Naive thymus-derived CD4-positive, alpha-beta T cell (primary cell): ENCODE results near the gene GRM8. TPM values are rescaled to one million over a fixed set of nuclear protein-coding genes. Genes with fewer than 3 reads are reported as not detected.
"Not testable (repeated sequence)": the region's sequence is repeated elsewhere in the genome, so short reads cannot be mapped to it uniquely, and the experiment has no call there.

ENCODE experiments used
- ATAC-seq: fragments of 150-1000 bp; cut with Tn5 transposase; 2 replicates; pipeline ENCODE4 v1.10.0; 2021; ENCODE audit warnings: mild to moderate bottlenecking, moderate library complexity
- CTCF ChIA-PET: fragments of 350-600 bp; sonication (Branson Sonifier 250); formaldehyde crosslinking; loops from one replicate; lab custom pipeline; 2021; ENCODE audit warnings: antibody characterized with exemption; lab: Charles Lee
- POLR2A ChIA-PET: fragments of 350-600 bp; sonication (Branson Sonifier 250); formaldehyde crosslinking; loops from one replicate; lab custom pipeline; 2021; ENCODE audit warnings: antibody characterized with exemption, inconsistent platforms; lab: Charles Lee
- DNase-seq, 9 donors: peaks; one replicate each; pipeline versions ENCODE4 v3.0.0 to v3.0.0-alpha.2; 2020 to 2022; ENCODE audit warnings: mixed read lengths in 1 of 9
- H3K27ac ChIP-seq: one replicate; pipeline ENCODE4 v1.7.0; 2013; ENCODE audit warnings: mild to moderate bottlenecking, low read depth, low read length, moderate library complexity
- H3K27me3 ChIP-seq, 2 donors: one replicate each; pipeline ENCODE4 v1.7.0; 2013; ENCODE audit warnings: low read length in 2 of 2, mild to moderate bottlenecking in 2 of 2, moderate library complexity in 2 of 2; ENCODE audit not compliant: control insufficient read depth in 2 of 2, insufficient read depth in 2 of 2
- H3K36me3 ChIP-seq, 3 experiments: 1 replicate in 2 of 3; 2 replicates in 1 of 3; pipeline ENCODE4 v1.7.0; 2013; ENCODE audit warnings: low read length in 3 of 3, mild to moderate bottlenecking in 3 of 3, moderate library complexity in 1 of 3; ENCODE audit not compliant: insufficient read depth in 3 of 3, control insufficient read depth in 2 of 3
- H3K4me1 ChIP-seq, 2 donors: one replicate each; pipeline ENCODE4 v1.7.0; 2013; ENCODE audit warnings: low read length in 2 of 2, mild to moderate bottlenecking in 2 of 2, moderate library complexity in 1 of 2; ENCODE audit not compliant: control insufficient read depth in 2 of 2, insufficient read depth in 2 of 2
- H3K4me3 ChIP-seq: 2 replicates; pipeline ENCODE4 v1.7.0; 2013; ENCODE audit warnings: mild to moderate bottlenecking, low read length
- H3K9me3 ChIP-seq, 3 experiments: 1 replicate in 2 of 3; 2 replicates in 1 of 3; pipeline ENCODE4 v1.7.0; 2013; ENCODE audit warnings: low read length in 3 of 3; ENCODE audit not compliant: control insufficient read depth in 2 of 3
- H3K27ac Mint-ChIP-seq, 9 donors: one replicate each; pipeline ENCODE4 v1.8.0; 2020 to 2022; ENCODE audit warnings: mixed read lengths in 9 of 9, mild to moderate bottlenecking in 8 of 9, moderate library complexity in 5 of 9, inconsistent platforms in 2 of 9
- H3K27me3 Mint-ChIP-seq, 5 donors: one replicate each; pipeline ENCODE4 v1.8.0; 2021 to 2022; ENCODE audit warnings: mixed read lengths in 5 of 5, mild to moderate bottlenecking in 1 of 5
- H3K36me3 Mint-ChIP-seq, 5 donors: one replicate each; pipeline ENCODE4 v1.8.0; 2020 to 2022; ENCODE audit warnings: mixed read lengths in 5 of 5, mild to moderate bottlenecking in 3 of 5, inconsistent platforms in 1 of 5
- H3K4me1 Mint-ChIP-seq, 7 donors: one replicate each; pipeline ENCODE4 v1.8.0; 2020 to 2022; ENCODE audit warnings: mixed read lengths in 7 of 7, mild to moderate bottlenecking in 3 of 7, inconsistent platforms in 1 of 7
- H3K4me3 Mint-ChIP-seq, 10 donors: one replicate each; pipeline ENCODE4 v1.8.0; 2020 to 2022; ENCODE audit warnings: mild to moderate bottlenecking in 10 of 10, mixed read lengths in 10 of 10, moderate library complexity in 6 of 10, inconsistent platforms in 2 of 10
- H3K9me3 Mint-ChIP-seq, 11 donors: one replicate each; pipeline ENCODE4 v1.8.0; 2020 to 2022; ENCODE audit warnings: mixed read lengths in 11 of 11, mild to moderate bottlenecking in 4 of 11, inconsistent platforms in 1 of 11, moderate library complexity in 1 of 11
- intact Hi-C, 2 donors: fragments of 100-400 bp; cut with micrococcal nuclease; formaldehyde crosslinking; loops; one replicate each; pipeline ENCODE4 v1.15.1; 2023
- polyA plus RNA-seq, 2 donors: library from polyadenylated mRNA; unstranded; fragments of 300-500 nt; fragmentation: Illumina TruSeq; gene quantifications; one replicate each; pipeline ENCODE4 v1.2.3, GENCODE V29; 2021
- total RNA-seq, 6 experiments: library from RNA in 5 of 6; stranded (reverse) in 5 of 6; gene quantifications; 1 replicate in 5 of 6; 2 replicates in 1 of 6; pipeline ENCODE4 v1.2.3 and lab custom pipeline; 2021 to 2026

GRM8 gene
- total and polyA plus RNA-seq, 7 experiments from 2014 or later, result not detected

GRCh38 chr7:126931581-126931980 lies 321.2 kb downstream of the GRM8 start:
- H3K27me3 ChIP-seq, result no peaks in the 10 kb centered on the region
- Mint-ChIP-seq H3K36me3 (no peaks in the 10 kb centered on the region), H3K4me3 (no peak overlapping the region), H3K4me1 (no peaks in the 10 kb centered on the region), H3K9me3 (peaks cover 0 to 4% (median 0%) of the 10 kb centered on the region in 11 donors), H3K27me3 (peaks cover 0 to 20% (median 4%) of the 10 kb centered on the region in 5 donors), H3K27ac (no peak overlapping the region)
- no peak overlapping the region for H3K27ac ChIP-seq
- ChIA-PET POLR2A (no interaction called here), CTCF (no interaction called here)
- H3K36me3 ChIP-seq, result no peaks in the 10 kb centered on the region
- no peaks in the 10 kb centered on the region for H3K9me3 ChIP-seq
- intact Hi-C loops, result no loop called here
- H3K4me1 ChIP-seq, result no peaks in the 10 kb centered on the region
- no peak for ATAC-seq
- H3K4me3 ChIP-seq, result no peak overlapping the region
- DNase-seq, result no peak

GRCh38 chr7:126930166-126930565 lies 322.6 kb downstream of the GRM8 start:
- no peak overlapping the region for H3K27ac ChIP-seq
- H3K4me3 ChIP-seq, result no peak overlapping the region
- no peaks in the 10 kb centered on the region for H3K27me3 ChIP-seq
- H3K4me1 ChIP-seq, result no peaks in the 10 kb centered on the region
- peaks cover 0 to 20% (median 4%) of the 10 kb centered on the region in 5 donors for H3K27me3 Mint-ChIP-seq
- H3K9me3 Mint-ChIP-seq, result peaks cover 0 to 4% (median 0%) of the 10 kb centered on the region in 11 donors
- no peak for DNase-seq
- H3K36me3 ChIP-seq, result no peaks in the 10 kb centered on the region
- H3K4me3 Mint-ChIP-seq, result no peak overlapping the region
- H3K9me3 ChIP-seq, result no peaks in the 10 kb centered on the region
- no peaks in the 10 kb centered on the region for H3K4me1 Mint-ChIP-seq
- ATAC-seq, result no peak
- H3K27ac Mint-ChIP-seq, result no peak overlapping the region
- ChIA-PET CTCF (no interaction called here), POLR2A (no interaction called here)
- intact Hi-C loops, result no loop called here
- H3K36me3 Mint-ChIP-seq, result no peaks in the 10 kb centered on the region

DNA sequence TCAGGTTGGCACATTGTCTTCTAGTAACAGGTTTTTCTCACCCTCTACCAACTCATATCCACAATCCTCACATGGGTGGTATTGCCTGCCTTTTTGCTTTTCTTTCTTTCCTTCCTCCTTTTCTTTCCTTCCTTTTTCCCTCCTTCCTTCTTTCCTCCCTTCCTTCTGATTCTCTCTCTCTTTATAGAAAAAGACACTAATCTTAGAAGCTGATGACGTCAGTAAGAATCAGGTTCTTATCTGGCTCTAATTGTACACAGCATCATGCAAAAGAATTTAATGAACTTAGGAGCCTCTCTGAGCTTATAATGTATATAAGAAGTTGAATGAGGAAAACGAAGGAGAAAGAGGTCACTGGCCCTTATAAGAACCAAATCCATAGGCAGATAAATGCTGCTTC lies 328.3 kb downstream of the GRM8 start:
- Mint-ChIP-seq H3K4me1 (peaks cover 0 to 1% (median 0%) of the 10 kb centered on the region in 7 donors), H3K27ac (no peak overlapping the region), H3K9me3 (peaks cover 0 to 7% (median 0%) of the 10 kb centered on the region in 11 donors), H3K4me3 (no peak overlapping the region), H3K36me3 (no peaks in the 10 kb centered on the region), H3K27me3 (peaks cover 0 to 13% (median 0%) of the 10 kb centered on the region in 5 donors)
- Histone ChIP-seq H3K27ac (no peak overlapping the region), H3K4me3 (no peak overlapping the region), H3K36me3 (no peaks in the 10 kb centered on the region), H3K4me1 (no peaks in the 10 kb centered on the region), H3K9me3 (no peaks in the 10 kb centered on the region), H3K27me3 (no peaks in the 10 kb centered on the region)
- intact Hi-C loops, result no loop called here
- ChIA-PET POLR2A (interaction anchor here (0.6 kb wide), 1 partner anchor 1144 kb away, joined by 3 read pairs; no protein-coding TSS in a partner anchor), CTCF (no interaction called here)
- no peak for ATAC-seq
- DNase-seq, result no peak

DNA sequence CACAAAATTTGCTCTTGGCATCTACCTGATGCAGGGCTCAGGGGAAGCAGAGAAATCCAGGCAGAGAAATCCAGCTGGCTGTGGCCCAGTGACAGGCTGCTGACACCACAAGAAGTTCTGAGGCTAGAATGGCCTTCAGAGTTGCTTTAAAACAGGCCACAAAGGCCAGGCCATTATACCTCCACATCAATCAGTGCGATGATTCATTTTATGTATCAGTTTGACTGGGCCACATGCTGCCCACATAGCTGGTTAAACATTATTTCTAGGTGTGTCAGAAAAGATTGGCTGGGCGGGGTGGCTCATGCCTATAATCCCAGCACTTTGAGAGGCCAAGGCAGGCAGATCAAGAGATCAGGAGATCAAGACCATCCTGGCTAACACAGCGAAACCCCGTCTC lies 341.1 kb downstream of the GRM8 start:
- H3K9me3 Mint-ChIP-seq, H3K27ac Mint-ChIP-seq, H3K4me1 Mint-ChIP-seq, H3K9me3 ChIP-seq, CTCF ChIA-PET, POLR2A ChIA-PET, H3K4me1 ChIP-seq, ATAC-seq, H3K27me3 ChIP-seq, H3K4me3 ChIP-seq, H3K36me3 ChIP-seq, H3K27ac ChIP-seq, intact Hi-C loops, DNase-seq, H3K4me3 Mint-ChIP-seq, H3K36me3 Mint-ChIP-seq: not testable (repeated sequence)
- H3K27me3 Mint-ChIP-seq, result peaks cover 0 to 10% (median 5%) of the 10 kb centered on the region in 5 donors

GRCh38 chr7:126908564-126908963 lies 344.2 kb downstream of the GRM8 start:
- DNase-seq, CTCF ChIA-PET, ATAC-seq, H3K27ac Mint-ChIP-seq, POLR2A ChIA-PET, H3K4me3 Mint-ChIP-seq, H3K27ac ChIP-seq, H3K4me3 ChIP-seq, intact Hi-C loops, H3K9me3 Mint-ChIP-seq, H3K9me3 ChIP-seq, H3K4me1 Mint-ChIP-seq, H3K27me3 ChIP-seq, H3K36me3 ChIP-seq, H3K36me3 Mint-ChIP-seq, H3K4me1 ChIP-seq: not testable (repeated sequence)
- peaks cover 0 to 16% (median 13%) of the 10 kb centered on the region in 5 donors for H3K27me3 Mint-ChIP-seq

DNA sequence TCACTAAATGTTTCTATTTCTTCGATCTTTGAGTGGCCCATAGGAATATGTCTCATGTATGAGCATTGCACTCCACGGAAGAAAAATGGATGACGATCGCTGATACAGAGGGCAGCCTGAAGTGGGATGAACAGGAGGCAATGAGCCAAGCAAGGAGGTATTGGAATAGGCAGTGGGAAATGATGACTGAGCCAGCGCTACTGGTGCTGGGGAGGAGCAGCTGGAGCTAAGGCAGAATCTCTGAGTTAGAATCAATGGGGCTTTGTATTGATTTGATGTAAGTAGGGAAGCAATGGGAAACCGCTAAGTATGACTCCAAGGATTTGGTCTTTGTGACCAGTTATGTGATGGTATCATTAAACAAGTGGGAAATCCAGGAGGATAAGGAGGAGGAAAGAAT lies 345.1 kb downstream of the GRM8 start:
- H3K4me3 ChIP-seq, ATAC-seq, DNase-seq, H3K9me3 ChIP-seq, H3K4me1 ChIP-seq, H3K27ac Mint-ChIP-seq, intact Hi-C loops, CTCF ChIA-PET, H3K9me3 Mint-ChIP-seq, POLR2A ChIA-PET, H3K4me3 Mint-ChIP-seq, H3K36me3 Mint-ChIP-seq, H3K36me3 ChIP-seq, H3K4me1 Mint-ChIP-seq, H3K27ac ChIP-seq, H3K27me3 ChIP-seq: not testable (repeated sequence)
- peaks cover 0 to 22% (median 14%) of the 10 kb centered on the region in 5 donors for H3K27me3 Mint-ChIP-seq

GRCh38 chr7:126905255-126905654 lies 347.5 kb downstream of the GRM8 start:
- H3K9me3 Mint-ChIP-seq, H3K9me3 ChIP-seq, POLR2A ChIA-PET, CTCF ChIA-PET, H3K36me3 Mint-ChIP-seq, H3K4me1 Mint-ChIP-seq, DNase-seq, H3K4me3 Mint-ChIP-seq, H3K27me3 ChIP-seq, ATAC-seq, intact Hi-C loops, H3K4me1 ChIP-seq, H3K36me3 ChIP-seq, H3K27ac ChIP-seq, H3K27ac Mint-ChIP-seq, H3K4me3 ChIP-seq: not testable (repeated sequence)
- H3K27me3 Mint-ChIP-seq, result peaks cover 0 to 31% (median 21%) of the 10 kb centered on the region in 5 donors
